Memory B cell (primary cell): ENCODE results near the gene OST4.
A peak's percentile ranks its signal among the peaks of the same experiment; 100 is the strongest.
"Not testable (repeated sequence)": the region's sequence is repeated elsewhere in the genome, so short reads cannot be mapped to it uniquely, and the experiment has no call there.

ENCODE experiments used
- ATAC-seq: fragments of 150-1000 bp; cut with Tn5 transposase; 2 replicates; pipeline ENCODE4 v1.10.0; 2021; ENCODE audit warnings: low read depth, mild to moderate bottlenecking, moderate library complexity
- DNase-seq, 2 donors: peaks; one replicate each; pipeline ENCODE4 v3.0.0; 2022; ENCODE audit warnings: low spot score in 2 of 2
- H3K27ac Mint-ChIP-seq: one replicate; pipeline ENCODE4 v1.8.0; 2022; ENCODE audit warnings: mild to moderate bottlenecking, moderate library complexity, mixed read lengths
- H3K27me3 Mint-ChIP-seq: one replicate; pipeline ENCODE4 v1.8.0; 2022; ENCODE audit warnings: mixed read lengths
- H3K36me3 Mint-ChIP-seq: one replicate; pipeline ENCODE4 v1.8.0; 2022; ENCODE audit warnings: mild to moderate bottlenecking, mixed read lengths
- H3K4me1 Mint-ChIP-seq: one replicate; pipeline ENCODE4 v1.8.0; 2022; ENCODE audit warnings: mixed read lengths
- H3K4me3 Mint-ChIP-seq: one replicate; pipeline ENCODE4 v1.8.0; 2022; ENCODE audit warnings: mild to moderate bottlenecking, moderate library complexity, mixed read lengths
- H3K9me3 Mint-ChIP-seq: one replicate; pipeline ENCODE4 v1.8.0; 2022; ENCODE audit warnings: mixed read lengths

The OST4 gene

DNA sequence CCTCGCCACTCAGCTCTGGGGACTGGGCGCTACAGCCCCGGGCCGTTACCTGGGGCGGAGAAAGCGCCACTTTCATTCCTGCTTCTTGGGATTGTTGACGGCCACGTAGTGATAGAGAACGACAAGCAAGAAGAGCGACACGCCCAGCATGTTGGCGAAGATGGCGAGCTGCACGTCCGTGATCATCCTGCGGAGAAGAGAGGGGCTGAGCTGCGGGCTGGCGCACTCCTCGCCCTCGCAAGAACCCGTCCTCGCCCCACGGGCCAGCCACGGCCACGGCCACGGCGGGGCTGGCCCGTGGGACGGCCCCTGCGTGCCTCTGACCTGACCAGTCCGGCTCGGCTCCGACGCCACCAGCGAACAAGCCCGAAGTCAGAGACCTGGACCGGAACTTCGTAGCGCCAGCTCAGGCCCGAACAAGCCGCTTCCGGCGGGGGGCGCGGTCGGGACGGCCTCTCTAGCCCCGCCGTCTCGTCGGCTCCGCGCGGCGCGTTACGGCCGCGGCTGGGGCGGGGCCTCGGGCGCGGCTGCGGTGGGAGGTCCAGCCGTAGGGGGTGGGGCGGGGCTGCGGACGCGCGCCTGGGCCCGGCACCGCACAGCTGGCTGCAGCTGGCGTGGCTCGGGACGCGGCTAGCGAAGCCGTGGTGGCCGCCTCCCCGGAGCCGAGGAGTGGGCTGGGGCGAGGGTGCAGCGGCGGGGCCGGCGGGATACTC is at the start of gene OST4:
Gene OST4, minus strand, starts transcription at position 378 of the 713 bp plus-strand sequence.
- peaks cover 13% of the 10 kb centered on the region for H3K36me3 Mint-ChIP-seq
- H3K4me3 Mint-ChIP-seq: peak within 1 kb of the TSS; percentile 98
- H3K27me3 Mint-ChIP-seq: no peaks in the 10 kb centered on the region
- peaks cover 37% of the 10 kb centered on the region for H3K4me1 Mint-ChIP-seq
- no peaks in the 10 kb centered on the region for H3K9me3 Mint-ChIP-seq
- DNase-seq (peak; percentile 87 to 89), ATAC-seq (peak; percentile 92)
- H3K27ac Mint-ChIP-seq: peak within 1 kb of the TSS; percentile 93

DNA sequence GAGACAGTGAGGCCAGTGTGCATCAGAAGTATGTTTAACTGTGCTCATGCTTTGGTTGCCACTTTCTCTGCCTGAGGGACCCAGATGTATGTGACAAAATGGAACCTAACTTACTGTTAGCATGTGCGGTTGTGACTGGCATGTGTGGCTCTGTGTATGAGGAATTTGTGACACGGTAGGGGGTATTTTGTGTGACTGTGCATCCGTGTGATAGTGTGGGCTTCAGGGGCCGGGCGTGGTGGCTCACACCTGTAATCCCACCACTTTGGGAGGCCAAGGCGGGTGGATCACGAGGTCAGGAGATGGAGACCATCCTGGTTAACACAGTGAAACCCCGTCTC is 47.8 kb upstream of the OST4 start:
- Mint-ChIP-seq H3K4me1 (peaks cover 15% of the 10 kb centered on the region), H3K4me3 (peak overlapping the region; percentile 75), H3K27me3 (peaks cover 17% of the 10 kb centered on the region)
- not testable (repeated sequence) for DNase-seq, H3K9me3 Mint-ChIP-seq, H3K27ac Mint-ChIP-seq, H3K36me3 Mint-ChIP-seq, ATAC-seq

GRCh38 chr2:27118525-27119329 is 47.3 kb upstream of the OST4 start, which contains the start of gene CGREF1:
CGREF1 (minus strand) TSS chr2:27119128; CDS start chr2:27104366, 14,762 bp downstream.
- Mint-ChIP-seq H3K27me3 (peaks cover 18% of the 10 kb centered on the region), H3K4me3 (peak within 1 kb of the TSS; percentile 75), H3K4me1 (peaks cover 11% of the 10 kb centered on the region), H3K27ac (no peak within 1 kb of the TSS), H3K36me3 (no peaks in the 10 kb centered on the region), H3K9me3 (no peaks in the 10 kb centered on the region)
- peak; percentile 13 for ATAC-seq
- no peak for DNase-seq

- Mint-ChIP-seq H3K36me3 (no peaks in the 10 kb centered on the region), H3K27ac (no peak overlapping the region), H3K9me3 (no peaks in the 10 kb centered on the region), H3K4me3 (no peak overlapping the region), H3K27me3 (peaks cover 18% of the 10 kb centered on the region), H3K4me1 (peaks cover 7% of the 10 kb centered on the region)
- DNase-seq: no peak
- ATAC-seq: no peak
Measured at GRCh38 chr2:27117995-27118524, 46.6 kb upstream of the OST4 start.

- no peak for DNase-seq
- H3K4me3 Mint-ChIP-seq: no peak overlapping the region
- H3K27me3 Mint-ChIP-seq: peaks cover 17% of the 10 kb centered on the region
- H3K27ac Mint-ChIP-seq: no peak overlapping the region
- H3K4me1 Mint-ChIP-seq: peaks cover 5% of the 10 kb centered on the region
- no peaks in the 10 kb centered on the region for H3K9me3 Mint-ChIP-seq
- no peaks in the 10 kb centered on the region for H3K36me3 Mint-ChIP-seq
- no peak for ATAC-seq
Measured at GRCh38 chr2:27115519-27115918, 44.1 kb upstream of the OST4 start.

DNA sequence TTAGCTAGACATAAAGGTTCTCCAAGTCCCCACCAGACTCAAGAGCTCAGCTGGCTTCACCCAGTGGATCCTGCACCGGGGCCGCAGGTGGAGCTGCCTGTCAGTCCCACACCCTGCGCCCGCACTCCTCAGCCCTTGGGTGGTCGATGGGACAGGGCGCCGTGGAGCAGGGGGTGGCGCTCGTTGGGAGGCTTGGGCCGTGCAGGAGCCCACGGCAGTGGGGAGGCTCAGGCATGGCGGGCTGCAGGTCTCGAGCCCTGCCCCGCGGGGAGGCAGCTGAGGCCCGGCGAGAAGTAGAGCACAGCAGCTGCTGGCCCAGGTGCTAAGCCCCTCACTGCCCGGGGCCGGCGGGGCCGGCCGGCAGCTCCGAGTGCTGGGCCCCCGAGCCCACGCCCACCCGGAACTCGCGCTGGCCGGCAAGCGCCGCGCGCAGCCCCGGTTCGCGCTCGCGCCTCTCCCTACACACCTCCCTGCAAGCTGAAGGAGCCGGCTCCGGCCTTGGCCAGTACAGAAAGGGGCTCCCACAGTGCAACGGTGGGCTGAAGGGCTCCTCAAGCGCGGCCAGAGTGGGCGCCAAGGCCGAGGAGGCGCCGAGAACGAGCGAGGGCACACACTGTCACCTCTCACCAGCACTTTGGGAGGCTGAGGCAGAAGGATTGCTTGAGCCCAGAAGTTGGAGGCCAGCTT is 40.1 kb upstream of the OST4 start:
- not testable (repeated sequence) for H3K27ac Mint-ChIP-seq, DNase-seq, H3K4me1 Mint-ChIP-seq, H3K27me3 Mint-ChIP-seq, H3K36me3 Mint-ChIP-seq, H3K4me3 Mint-ChIP-seq, H3K9me3 Mint-ChIP-seq, ATAC-seq

GRCh38 chr2:27110603-27111352 is 39.3 kb upstream of the OST4 start:
- not testable (repeated sequence) for H3K36me3 Mint-ChIP-seq, H3K27me3 Mint-ChIP-seq, ATAC-seq, H3K9me3 Mint-ChIP-seq, H3K4me3 Mint-ChIP-seq, DNase-seq, H3K4me1 Mint-ChIP-seq, H3K27ac Mint-ChIP-seq

DNA sequence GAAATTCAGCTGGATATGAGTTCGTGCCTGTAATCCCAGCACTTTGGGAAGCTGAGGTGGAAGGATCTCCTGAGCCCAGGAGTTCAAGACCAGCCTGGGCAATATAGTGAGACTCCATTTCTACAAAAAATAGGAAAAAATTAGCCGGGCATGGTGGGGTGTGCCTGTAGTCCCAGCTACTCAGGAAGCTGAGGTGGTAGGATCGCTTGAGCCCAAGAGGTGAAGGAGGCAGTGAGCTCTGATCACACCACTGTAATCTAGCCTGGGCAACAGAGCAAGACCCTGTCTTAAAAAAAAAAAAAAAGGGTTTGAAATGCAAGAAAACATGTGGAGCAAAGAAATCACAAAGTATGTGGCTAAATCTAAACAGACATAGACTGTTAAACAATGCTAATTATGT is 37.6 kb upstream of the OST4 start:
- Mint-ChIP-seq H3K4me3 (no peak overlapping the region), H3K4me1 (no peaks in the 10 kb centered on the region), H3K9me3 (no peaks in the 10 kb centered on the region), H3K36me3 (no peaks in the 10 kb centered on the region), H3K27ac (no peak overlapping the region), H3K27me3 (peaks cover 6% of the 10 kb centered on the region)
- ATAC-seq (no peak), DNase-seq (no peak)

DNA sequence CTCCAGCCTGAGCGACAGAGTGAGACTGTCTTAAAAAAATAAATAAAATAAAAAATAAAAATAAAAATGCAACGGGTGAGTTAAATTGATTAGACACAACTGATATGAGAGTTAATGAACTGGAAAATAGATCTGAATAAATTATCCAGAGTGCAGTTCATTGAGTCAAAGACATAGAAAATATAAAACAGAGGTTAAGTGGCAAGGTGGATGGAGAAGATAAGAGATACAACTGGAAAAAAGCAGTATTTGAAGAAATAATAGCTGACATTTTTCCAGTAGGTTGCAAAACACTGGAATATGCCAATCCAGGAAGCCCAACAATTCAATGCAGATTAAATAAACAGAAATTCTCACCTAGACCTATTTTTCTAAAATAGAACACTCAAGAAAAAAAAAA is 36.8 kb upstream of the OST4 start:
- Mint-ChIP-seq H3K9me3 (no peaks in the 10 kb centered on the region), H3K27me3 (peaks cover 6% of the 10 kb centered on the region), H3K4me1 (no peaks in the 10 kb centered on the region), H3K4me3 (no peak overlapping the region), H3K27ac (no peak overlapping the region), H3K36me3 (no peaks in the 10 kb centered on the region)
- DNase-seq: no peak
- ATAC-seq: no peak

GRCh38 chr2:27105981-27106380 is 34.5 kb upstream of the OST4 start:
- Mint-ChIP-seq H3K4me1 (no peaks in the 10 kb centered on the region), H3K9me3 (no peaks in the 10 kb centered on the region), H3K4me3 (no peak overlapping the region)

DNA sequence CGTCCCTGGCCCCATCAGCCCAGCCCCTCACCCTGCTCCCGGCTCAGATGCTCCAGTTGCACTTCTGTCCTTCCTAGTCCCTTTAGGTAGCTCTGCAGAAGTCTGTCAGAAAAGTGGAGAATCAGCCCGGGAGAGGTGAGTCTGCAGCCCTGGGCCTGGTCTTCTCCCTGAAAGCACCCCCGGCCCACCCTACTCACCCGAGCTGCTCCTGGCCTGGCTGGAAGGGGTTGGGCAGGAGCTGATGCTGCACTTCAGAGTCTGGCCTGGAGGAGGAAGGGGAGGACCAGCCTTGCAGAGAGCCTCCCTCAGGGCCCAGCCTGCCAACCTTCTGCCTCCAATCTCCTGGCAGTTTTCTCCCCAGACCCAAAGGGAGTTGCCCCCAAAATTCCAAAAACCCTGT is 30.9 kb upstream of the OST4 start:
- H3K4me3 Mint-ChIP-seq: no peak overlapping the region
- H3K4me1 Mint-ChIP-seq: no peaks in the 10 kb centered on the region
- H3K36me3 Mint-ChIP-seq: no peaks in the 10 kb centered on the region
- peaks cover 5% of the 10 kb centered on the region for H3K27me3 Mint-ChIP-seq
- H3K27ac Mint-ChIP-seq: no peak overlapping the region
- ATAC-seq (no peak), DNase-seq (no peak)
- H3K9me3 Mint-ChIP-seq: no peaks in the 10 kb centered on the region

More at GRCh38 chr2:27105981-27106380, 34.5 kb upstream of the OST4 start:
- Mint-ChIP-seq H3K27ac (no peak overlapping the region), H3K36me3 (no peaks in the 10 kb centered on the region), H3K27me3 (peaks cover 7% of the 10 kb centered on the region)
- ATAC-seq: no peak
- no peak for DNase-seq

DNA sequence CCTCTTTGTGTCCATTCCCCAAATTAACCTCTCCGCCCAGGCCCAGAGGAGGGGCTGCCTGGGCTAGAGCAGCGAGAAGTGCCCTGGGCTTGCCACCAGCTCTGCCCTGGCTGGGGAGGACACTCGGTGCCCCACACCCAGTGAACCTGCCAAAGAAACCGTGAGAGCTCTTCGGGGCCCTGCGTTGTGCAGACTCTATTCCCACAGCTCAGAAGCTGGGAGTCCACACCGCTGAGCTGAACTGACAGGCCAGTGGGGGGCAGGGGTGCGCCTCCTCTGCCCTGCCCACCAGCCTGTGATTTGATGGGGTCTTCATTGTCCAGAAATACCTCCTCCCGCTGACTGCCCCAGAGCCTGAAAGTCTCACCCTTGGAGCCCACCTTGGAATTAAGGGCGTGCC is 28.6 kb upstream of the OST4 start:
- Mint-ChIP-seq H3K27ac (no peak overlapping the region), H3K9me3 (no peaks in the 10 kb centered on the region), H3K4me3 (no peak overlapping the region), H3K4me1 (peaks cover 5% of the 10 kb centered on the region), H3K36me3 (no peaks in the 10 kb centered on the region), H3K27me3 (peaks cover 5% of the 10 kb centered on the region)
- ATAC-seq (no peak), DNase-seq (no peak)

- DNase-seq: no peak
- ATAC-seq: no peak
- Mint-ChIP-seq H3K36me3 (no peaks in the 10 kb centered on the region), H3K4me3 (no peak overlapping the region), H3K4me1 (peaks cover 5% of the 10 kb centered on the region), H3K27me3 (peaks cover 2% of the 10 kb centered on the region), H3K9me3 (no peaks in the 10 kb centered on the region), H3K27ac (no peak overlapping the region)
Measured at GRCh38 chr2:27099334-27099955, 28.0 kb upstream of the OST4 start.
